NOMO-1 treated with dmso at 0.1 percent for 144 hours (cell line): Measurements from ENCODE around the gene R3HDM4.

ENCODE experiments used
- DNase-seq: peaks from one replicate; lab custom pipeline; 2025; ENCODE audit not compliant: unreplicated experiment; lab: John Stamatoyannopoulos, UW

R3HDM4 gene

GRCh38 chr19:947707-948539 is 34.9 kb upstream of the R3HDM4 start:
- peak; percentile 85 for DNase-seq

- DNase-seq = no peak
These were observed 34.2 kb upstream of the R3HDM4 start for GRCh38 chr19:947090-947706.

GRCh38 chr19:945401-946252 is 32.6 kb upstream of the R3HDM4 start:
- no peak for DNase-seq

- DNase-seq = no peak
These were observed 31.7 kb upstream of the R3HDM4 start for GRCh38 chr19:944663-945241.

GRCh38 chr19:944171-944567 is 31.1 kb upstream of the R3HDM4 start:
- no peak for DNase-seq

- no peak for DNase-seq
These were observed 30.6 kb upstream of the R3HDM4 start for GRCh38 chr19:943551-944170.

GRCh38 chr19:942133-942645 is 29.2 kb upstream of the R3HDM4 start:
- no peak for DNase-seq

- no peak for DNase-seq
These were observed 28.5 kb upstream of the R3HDM4 start for GRCh38 chr19:941292-942132.

GRCh38 chr19:940591-941291 is 27.7 kb upstream of the R3HDM4 start:
- DNase-seq = no peak

GRCh38 chr19:939922-940321 is 26.9 kb upstream of the R3HDM4 start:
- no peak for DNase-seq

GRCh38 chr19:939439-939838 is 26.4 kb upstream of the R3HDM4 start:
- DNase-seq = no peak

- DNase-seq = no peak
These were observed 25.4 kb upstream of the R3HDM4 start for GRCh38 chr19:938233-938923.

GRCh38 chr19:937259-937694 is 24.3 kb upstream of the R3HDM4 start:
- no peak for DNase-seq

GRCh38 chr19:936175-936546 is 23.1 kb upstream of the R3HDM4 start:
- DNase-seq = no peak

GRCh38 chr19:934865-935479 is 22.0 kb upstream of the R3HDM4 start:
- DNase-seq = no peak

- DNase-seq = no peak
These were observed 21.3 kb upstream of the R3HDM4 start for GRCh38 chr19:934197-934840.

- DNase-seq = no peak
These were observed 20.5 kb upstream of the R3HDM4 start for GRCh38 chr19:933553-933882.
